Measurements from ENCODE around the gene RPS16. TPM values are rescaled to one million over a fixed set of nuclear protein-coding genes. Genes with fewer than 3 reads are reported as not detected.

Gene RPS16
- total and polyA plus RNA-seq, 9 of the 15 experiments (the other 6 are each of a cell fraction or from before 2014, with no cell fraction given): 82.6 to 3,671 (median 2,204) TPM

DNA sequence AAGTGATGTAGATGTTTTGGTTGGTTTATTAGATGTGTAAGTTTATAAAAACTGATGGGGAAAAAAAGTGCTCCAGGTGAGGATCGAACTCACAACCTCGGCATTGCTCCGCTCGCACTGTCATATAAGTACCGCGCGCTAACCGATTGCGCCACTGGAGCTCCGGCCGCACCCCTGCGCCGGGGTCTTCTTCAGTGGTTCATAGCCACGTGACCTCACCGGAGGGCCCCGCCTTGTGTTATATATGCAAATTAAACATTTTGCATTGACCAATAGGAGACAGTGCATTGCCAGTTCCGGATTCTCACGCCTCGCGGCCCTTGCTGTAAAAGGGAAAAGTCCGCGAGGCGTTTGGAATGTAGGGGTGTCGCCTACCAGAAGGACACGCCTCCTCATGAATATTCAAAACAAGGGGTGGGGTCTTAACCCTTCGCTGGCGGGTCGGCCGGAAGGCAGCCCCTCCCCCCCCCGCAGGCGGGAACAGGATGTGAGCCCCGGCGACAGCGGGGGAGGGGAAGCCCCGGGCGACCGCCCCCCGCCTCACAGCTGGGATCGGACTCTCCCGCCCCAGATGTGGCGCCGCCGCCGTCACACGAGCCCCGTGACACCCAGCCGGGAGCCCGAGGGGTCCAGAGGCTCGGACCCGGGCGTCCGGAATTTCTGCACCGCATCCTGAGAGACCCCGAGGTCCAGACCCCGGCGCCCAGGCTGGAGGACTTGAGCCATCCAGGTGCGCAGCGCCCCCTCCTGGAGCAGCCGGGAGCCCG, 23.5 kb downstream of the RPS16 start, which contains the start of gene PLEKHG2 (continued):
- TF ChIP-seq, protein P1, sequence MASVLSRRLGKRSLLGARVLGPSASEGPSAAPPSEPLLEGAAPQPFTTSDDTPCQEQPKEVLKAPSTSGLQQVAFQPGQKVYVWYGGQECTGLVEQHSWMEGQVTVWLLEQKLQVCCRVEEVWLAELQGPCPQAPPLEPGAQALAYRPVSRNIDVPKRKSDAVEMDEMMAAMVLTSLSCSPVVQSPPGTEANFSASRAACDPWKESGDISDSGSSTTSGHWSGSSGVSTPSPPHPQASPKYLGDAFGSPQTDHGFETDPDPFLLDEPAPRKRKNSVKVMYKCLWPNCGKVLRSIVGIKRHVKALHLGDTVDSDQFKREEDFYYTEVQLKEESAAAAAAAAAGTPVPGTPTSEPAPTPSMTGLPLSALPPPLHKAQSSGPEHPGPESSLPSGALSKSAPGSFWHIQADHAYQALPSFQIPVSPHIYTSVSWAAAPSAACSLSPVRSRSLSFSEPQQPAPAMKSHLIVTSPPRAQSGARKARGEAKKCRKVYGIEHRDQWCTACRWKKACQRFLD (CRISPR knock-in tag; IDR thresholded peaks at IDR 0.05): no peak; the same call in 1 of the 2 replicates
- no peak for TF ChIP-seq NELFE (IDR thresholded peaks at IDR 0.05; ENCODE audit: insufficient read depth, insufficient read length)
- no peak for TF ChIP-seq KHSRP (IDR thresholded peaks at IDR 0.05)
- peak; percentile 78 for TF ChIP-seq SAP30 (IDR thresholded peaks at IDR 0.05; ENCODE audit: borderline replicate concordance, insufficient read depth, low read depth, low read length, poor library complexity, severe bottlenecking)
- TF ChIP-seq, protein P2, sequence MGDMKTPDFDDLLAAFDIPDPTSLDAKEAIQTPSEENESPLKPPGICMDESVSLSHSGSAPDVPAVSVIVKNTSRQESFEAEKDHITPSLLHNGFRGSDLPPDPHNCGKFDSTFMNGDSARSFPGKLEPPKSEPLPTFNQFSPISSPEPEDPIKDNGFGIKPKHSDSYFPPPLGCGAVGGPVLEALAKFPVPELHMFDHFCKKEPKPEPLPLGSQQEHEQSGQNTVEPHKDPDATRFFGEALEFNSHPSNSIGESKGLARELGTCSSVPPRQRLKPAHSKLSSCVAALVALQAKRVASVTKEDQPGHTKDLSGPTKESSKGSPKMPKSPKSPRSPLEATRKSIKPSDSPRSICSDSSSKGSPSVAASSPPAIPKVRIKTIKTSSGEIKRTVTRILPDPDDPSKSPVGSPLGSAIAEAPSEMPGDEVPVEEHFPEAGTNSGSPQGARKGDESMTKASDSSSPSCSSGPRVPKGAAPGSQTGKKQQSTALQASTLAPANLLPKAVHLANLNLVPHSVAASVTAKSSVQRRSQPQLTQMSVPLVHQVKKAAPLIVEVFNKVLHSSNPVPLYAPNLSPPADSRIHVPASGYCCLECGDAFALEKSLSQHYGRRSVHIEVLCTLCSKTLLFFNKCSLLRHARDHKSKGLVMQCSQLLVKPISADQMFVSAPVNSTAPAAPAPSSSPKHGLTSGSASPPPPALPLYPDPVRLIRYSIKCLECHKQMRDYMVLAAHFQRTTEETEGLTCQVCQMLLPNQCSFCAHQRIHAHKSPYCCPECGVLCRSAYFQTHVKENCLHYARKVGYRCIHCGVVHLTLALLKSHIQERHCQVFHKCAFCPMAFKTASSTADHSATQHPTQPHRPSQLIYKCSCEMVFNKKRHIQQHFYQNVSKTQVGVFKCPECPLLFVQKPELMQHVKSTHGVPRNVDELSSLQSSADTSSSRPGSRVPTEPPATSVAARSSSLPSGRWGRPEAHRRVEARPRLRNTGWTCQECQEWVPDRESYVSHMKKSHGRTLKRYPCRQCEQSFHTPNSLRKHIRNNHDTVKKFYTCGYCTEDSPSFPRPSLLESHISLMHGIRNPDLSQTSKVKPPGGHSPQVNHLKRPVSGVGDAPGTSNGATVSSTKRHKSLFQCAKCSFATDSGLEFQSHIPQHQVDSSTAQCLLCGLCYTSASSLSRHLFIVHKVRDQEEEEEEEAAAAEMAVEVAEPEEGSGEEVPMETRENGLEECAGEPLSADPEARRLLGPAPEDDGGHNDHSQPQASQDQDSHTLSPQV (IDR thresholded peaks at IDR 0.05): peak; percentile 85
- TF ChIP-seq, protein P3, sequence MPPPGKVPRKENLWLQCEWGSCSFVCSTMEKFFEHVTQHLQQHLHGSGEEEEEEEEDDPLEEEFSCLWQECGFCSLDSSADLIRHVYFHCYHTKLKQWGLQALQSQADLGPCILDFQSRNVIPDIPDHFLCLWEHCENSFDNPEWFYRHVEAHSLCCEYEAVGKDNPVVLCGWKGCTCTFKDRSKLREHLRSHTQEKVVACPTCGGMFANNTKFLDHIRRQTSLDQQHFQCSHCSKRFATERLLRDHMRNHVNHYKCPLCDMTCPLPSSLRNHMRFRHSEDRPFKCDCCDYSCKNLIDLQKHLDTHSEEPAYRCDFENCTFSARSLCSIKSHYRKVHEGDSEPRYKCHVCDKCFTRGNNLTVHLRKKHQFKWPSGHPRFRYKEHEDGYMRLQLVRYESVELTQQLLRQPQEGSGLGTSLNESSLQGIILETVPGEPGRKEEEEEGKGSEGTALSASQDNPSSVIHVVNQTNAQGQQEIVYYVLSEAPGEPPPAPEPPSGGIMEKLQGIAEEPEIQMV (tag; conservative IDR thresholded peaks at IDR 0.05; ENCODE audit: low read depth): peak; percentile 55; the same call in 1 of the 2 replicates
- TF ChIP-seq, protein P4, sequence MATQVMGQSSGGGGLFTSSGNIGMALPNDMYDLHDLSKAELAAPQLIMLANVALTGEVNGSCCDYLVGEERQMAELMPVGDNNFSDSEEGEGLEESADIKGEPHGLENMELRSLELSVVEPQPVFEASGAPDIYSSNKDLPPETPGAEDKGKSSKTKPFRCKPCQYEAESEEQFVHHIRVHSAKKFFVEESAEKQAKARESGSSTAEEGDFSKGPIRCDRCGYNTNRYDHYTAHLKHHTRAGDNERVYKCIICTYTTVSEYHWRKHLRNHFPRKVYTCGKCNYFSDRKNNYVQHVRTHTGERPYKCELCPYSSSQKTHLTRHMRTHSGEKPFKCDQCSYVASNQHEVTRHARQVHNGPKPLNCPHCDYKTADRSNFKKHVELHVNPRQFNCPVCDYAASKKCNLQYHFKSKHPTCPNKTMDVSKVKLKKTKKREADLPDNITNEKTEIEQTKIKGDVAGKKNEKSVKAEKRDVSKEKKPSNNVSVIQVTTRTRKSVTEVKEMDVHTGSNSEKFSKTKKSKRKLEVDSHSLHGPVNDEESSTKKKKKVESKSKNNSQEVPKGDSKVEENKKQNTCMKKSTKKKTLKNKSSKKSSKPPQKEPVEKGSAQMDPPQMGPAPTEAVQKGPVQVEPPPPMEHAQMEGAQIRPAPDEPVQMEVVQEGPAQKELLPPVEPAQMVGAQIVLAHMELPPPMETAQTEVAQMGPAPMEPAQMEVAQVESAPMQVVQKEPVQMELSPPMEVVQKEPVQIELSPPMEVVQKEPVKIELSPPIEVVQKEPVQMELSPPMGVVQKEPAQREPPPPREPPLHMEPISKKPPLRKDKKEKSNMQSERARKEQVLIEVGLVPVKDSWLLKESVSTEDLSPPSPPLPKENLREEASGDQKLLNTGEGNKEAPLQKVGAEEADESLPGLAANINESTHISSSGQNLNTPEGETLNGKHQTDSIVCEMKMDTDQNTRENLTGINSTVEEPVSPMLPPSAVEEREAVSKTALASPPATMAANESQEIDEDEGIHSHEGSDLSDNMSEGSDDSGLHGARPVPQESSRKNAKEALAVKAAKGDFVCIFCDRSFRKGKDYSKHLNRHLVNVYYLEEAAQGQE (IDR thresholded peaks at IDR 0.05; ENCODE audit: borderline replicate concordance): no peak; the same call in 1 of the 2 replicates
- TF ChIP-seq, protein P4 (CRISPR knock-in tag; IDR thresholded peaks at IDR 0.05; ENCODE audit: low read depth): no peak

Measured in K562 (cell line).